GM21526 (cell line): ENCODE results near the gene TMEM163.
"Not testable (repeated sequence)": the region's sequence is repeated elsewhere in the genome, so short reads cannot be mapped to it uniquely, and the experiment has no call there.

Experiments
- ATAC-seq: cut with Tn5 transposase; IDR thresholded peaks from one replicate; pipeline ENCODE4 v1.9.1; 2021; ENCODE audit warnings: moderate library complexity; ENCODE audit not compliant: unreplicated experiment, low FRiP score

Gene TMEM163

GRCh38 chr2:134718817-134719814 is at the start of gene TMEM163:
Gene TMEM163, minus strand, starts transcription at chr2:134719000.
- ATAC-seq = peak; percentile 72

GRCh38 chr2:134766583-134766982 is 47.8 kb upstream of the TMEM163 start:
- no peak for ATAC-seq

- no peak for ATAC-seq
These were observed 47.2 kb upstream of the TMEM163 start for GRCh38 chr2:134765987-134766386.

GRCh38 chr2:134764164-134764563 is 45.4 kb upstream of the TMEM163 start:
- no peak for ATAC-seq

- ATAC-seq = no peak
These were observed 44.4 kb upstream of the TMEM163 start for GRCh38 chr2:134763164-134763710.

GRCh38 chr2:134762508-134762907 is 43.7 kb upstream of the TMEM163 start:
- ATAC-seq = no peak

- no peak for ATAC-seq
These were observed 41.6 kb upstream of the TMEM163 start for GRCh38 chr2:134760385-134760784.

GRCh38 chr2:134758633-134759032 is 39.8 kb upstream of the TMEM163 start:
- ATAC-seq = peak; percentile 93

- not testable (repeated sequence) for ATAC-seq
These were observed 33.2 kb upstream of the TMEM163 start for GRCh38 chr2:134751981-134752380.

GRCh38 chr2:134745546-134745945 is 26.7 kb upstream of the TMEM163 start:
- ATAC-seq = no peak

GRCh38 chr2:134745023-134745422 is 26.2 kb upstream of the TMEM163 start:
- no peak for ATAC-seq

GRCh38 chr2:134739879-134740301 is 21.1 kb upstream of the TMEM163 start:
- peak; percentile 94 for ATAC-seq

- ATAC-seq = peak; percentile 22
These were observed 20.6 kb upstream of the TMEM163 start for GRCh38 chr2:134739236-134739878.

GRCh38 chr2:134738141-134738870 is 19.5 kb upstream of the TMEM163 start:
- ATAC-seq = no peak

- no peak for ATAC-seq
These were observed 18.9 kb upstream of the TMEM163 start for GRCh38 chr2:134737671-134738070.

- no peak for ATAC-seq
These were observed 17.5 kb upstream of the TMEM163 start for GRCh38 chr2:134736167-134736880.

- no peak for ATAC-seq
These were observed 9.4 kb upstream of the TMEM163 start for GRCh38 chr2:134728163-134728562.

- no peak for ATAC-seq
These were observed 8.6 kb upstream of the TMEM163 start for GRCh38 chr2:134727385-134727784.

GRCh38 chr2:134726645-134727044 is 7.8 kb upstream of the TMEM163 start:
- ATAC-seq = no peak

GRCh38 chr2:134725876-134726275 is 7.1 kb upstream of the TMEM163 start:
- no peak for ATAC-seq
